GM12873 (cell line): ENCODE measurements around the gene VRK1.

Experiments used
- CTCF ChIP-seq: IDR thresholded peaks from 2 replicates; pipeline ENCODE4 v1.5.1; 2012; ENCODE audit warnings: low read depth, mild to moderate bottlenecking, moderate library complexity, low read length, control low read depth; ENCODE audit not compliant: insufficient read depth; ENCODE audit errors: missing control alignments

The VRK1 gene

GRCh38 chr14:96796851-96797581, at the start of gene VRK1:
VRK1 (plus strand) TSS chr14:96797382; CDS start chr14:96833472, 36,090 bp downstream.
- TF ChIP-seq CTCF, result no peak

- TF ChIP-seq CTCF, result no peak
Measured at GRCh38 chr14:96747608-96748007, 49.6 kb upstream of the VRK1 start.

GRCh38 chr14:96748362-96748761, 48.8 kb upstream of the VRK1 start:
- TF ChIP-seq CTCF, result no peak

- TF ChIP-seq CTCF, result no peak
Measured at GRCh38 chr14:96751505-96751904, 45.7 kb upstream of the VRK1 start.

GRCh38 chr14:96752125-96752524, 45.1 kb upstream of the VRK1 start:
- no peak for TF ChIP-seq CTCF

- no peak for TF ChIP-seq CTCF
Measured at GRCh38 chr14:96752594-96752993, 44.6 kb upstream of the VRK1 start.

- TF ChIP-seq CTCF, result no peak
Measured at GRCh38 chr14:96754162-96754844, 42.9 kb upstream of the VRK1 start.
